Endothelial cell of umbilical vein (primary cell): ENCODE results near the gene SLC38A1. TPM values are rescaled to one million over a fixed set of nuclear protein-coding genes. Genes with fewer than 3 reads are reported as not detected.

Experiments
- BruUV-seq: library from RNA; stranded (reverse); fragments of 400-500 nt; replicated peaks from 2 replicates; lab custom pipeline; 2021; lab: Mats Ljungman, UMichigan
- CTCF ChIA-PET: fragments of 300-600, 350-600 bp; sonication (Branson Sonifier 250); formaldehyde crosslinking; loops from one replicate; lab custom pipeline; 2021; ENCODE audit warnings: antibody characterized with exemption, inconsistent platforms; lab: Charles Lee
- POLR2A ChIA-PET: fragments of 300-600, 350-600 bp; sonication (Branson Sonifier 250); formaldehyde crosslinking; loops from one replicate; lab custom pipeline; 2021; ENCODE audit warnings: antibody characterized with exemption, inconsistent platforms; lab: Charles Lee
- DNase-seq: peaks from one replicate; pipeline ENCODE4 v3.0.0-alpha.2; 2011; ENCODE audit warnings: low read depth, low spot score
- FAIRE-seq: peaks from 2 replicates; lab custom pipeline; 2011; peaks lifted over from hg19 to GRCh38; lab: Jason Lieb, UNC
- H2AFZ ChIP-seq: 2 replicates; pipeline ENCODE4 v1.6.0; 2012; ENCODE audit warnings: low read depth, low read length, control low read depth, inconsistent platforms
- H3K27ac ChIP-seq: 2 replicates; pipeline ENCODE4 v1.5.1; 2011; ENCODE audit warnings: low read depth, mild to moderate bottlenecking, control low read depth, low read length, moderate library complexity; ENCODE audit not compliant: insufficient read depth
- H3K27me3 ChIP-seq, 2 experiments: 2 replicates each; pipeline versions ENCODE4 v1.6.0 to v1.6.1; 2011; ENCODE audit warnings: low read length in 2 of 2, mixed read lengths in 1 of 2; ENCODE audit not compliant: control insufficient read depth in 2 of 2, insufficient read depth in 2 of 2
- H3K36me3 ChIP-seq, 2 experiments: 2 replicates in 1 of 2; 3 replicates in 1 of 2; pipeline ENCODE4 v1.5.1; 2011; ENCODE audit warnings: low read length in 2 of 2, mild to moderate bottlenecking in 1 of 2, moderate library complexity in 1 of 2; ENCODE audit not compliant: control insufficient read depth in 2 of 2, insufficient read depth in 2 of 2; ENCODE audit errors: extremely low read depth in 1 of 2
- H3K4me1 ChIP-seq: 3 replicates; pipeline ENCODE4 v1.5.1; 2011; ENCODE audit warnings: mild to moderate bottlenecking, low read length; ENCODE audit not compliant: control insufficient read depth, insufficient read depth; ENCODE audit errors: extremely low read depth
- H3K4me2 ChIP-seq: 2 replicates; pipeline ENCODE4 v1.6.1; 2011; ENCODE audit warnings: low read length, control low read depth, mixed read lengths; ENCODE audit not compliant: insufficient read depth
- H3K4me3 ChIP-seq, 3 experiments: fragments of 200-600 bp in 1 of 3; sonication (generic), shearing (Covaris generic) in 1 of 3; replicated peaks in 1 of 3; 2 replicates each; pipeline ENCODE4 v1.5.1; 2011 to 2016; ENCODE audit warnings: control low read depth in 3 of 3, low read length in 3 of 3, mild to moderate bottlenecking in 2 of 3, inconsistent platforms in 1 of 3, low read depth in 1 of 3, moderate library complexity in 1 of 3; ENCODE audit not compliant: insufficient read depth in 1 of 3
- H3K79me2 ChIP-seq: 2 replicates; pipeline ENCODE4 v1.6.0; 2012; ENCODE audit warnings: low read length, inconsistent platforms; ENCODE audit not compliant: control insufficient read depth, insufficient read depth
- H3K9ac ChIP-seq: replicated peaks from 2 replicates; pipeline ENCODE3; 2011; ENCODE audit warnings: low read length, control low read depth; ENCODE audit not compliant: insufficient read depth; ENCODE audit errors: extremely low read depth
- H3K9me1 ChIP-seq: replicated peaks from 3 replicates; pipeline ENCODE4 v1.6.0; 2011; ENCODE audit warnings: mild to moderate bottlenecking, low read length; ENCODE audit not compliant: control insufficient read depth, insufficient read depth; ENCODE audit errors: extremely low read depth
- H3K9me3 ChIP-seq: replicated peaks from 2 replicates; pipeline ENCODE4 v1.5.1; 2012; ENCODE audit warnings: low read length, inconsistent platforms; ENCODE audit not compliant: control insufficient read depth, insufficient read depth
- H4K20me1 ChIP-seq: replicated peaks from 2 replicates; pipeline ENCODE3; 2011; ENCODE audit warnings: mild to moderate bottlenecking, low read length; ENCODE audit not compliant: control insufficient read depth, insufficient read depth; ENCODE audit errors: extremely low read depth
- EZH2 ChIP-seq: IDR thresholded peaks from 2 replicates; pipeline ENCODE4 v1.6.1; 2012; ENCODE audit warnings: borderline replicate concordance, low read depth, mild to moderate bottlenecking, moderate library complexity, low read length, inconsistent platforms; ENCODE audit not compliant: severe bottlenecking
- FOS ChIP-seq: IDR thresholded peaks from 2 replicates; pipeline ENCODE4 v1.6.1; 2011; ENCODE audit warnings: mild to moderate bottlenecking, low read length, moderate library complexity, borderline replicate concordance; ENCODE audit not compliant: insufficient read depth
- GATA2 ChIP-seq: IDR thresholded peaks from 2 replicates; pipeline ENCODE4 v1.7.0; 2011; ENCODE audit warnings: low read depth, mild to moderate bottlenecking, moderate library complexity, mixed read lengths, low read length; ENCODE audit not compliant: insufficient read length, insufficient read depth
- JUN ChIP-seq: IDR thresholded peaks from 2 replicates; pipeline ENCODE4 v1.6.1; 2011; ENCODE audit warnings: borderline replicate concordance, low read depth; ENCODE audit not compliant: insufficient read length, insufficient read depth
- MYC ChIP-seq: IDR thresholded peaks from one replicate; pipeline ENCODE4 v1.6.1; 2011; ENCODE audit warnings: mild to moderate bottlenecking, low read depth, low read length
- POLR2A ChIP-seq: IDR thresholded peaks from 2 replicates; pipeline ENCODE4 v1.6.1; 2012; ENCODE audit warnings: low read depth, mild to moderate bottlenecking, control low read depth, low read length
- POLR2AphosphoS5 ChIP-seq: IDR thresholded peaks from 2 replicates; pipeline ENCODE4 v1.6.1; 2012; ENCODE audit warnings: low read depth, mild to moderate bottlenecking, control low read depth, low read length, moderate library complexity; ENCODE audit not compliant: insufficient read depth
- dilution Hi-C: fragments of 300-500 bp; cut with MboI; formaldehyde crosslinking; loops from one replicate; pipeline ENCODE4 v1.15.0; 2019; ENCODE audit warnings: low sequenced_read_pairs; ENCODE audit not compliant: extremely low pct_ligation_motif_present
- intact Hi-C: fragments of 100-400 bp; cut with micrococcal nuclease; formaldehyde crosslinking; loops from one replicate; pipeline ENCODE4 v1.10.0; 2022
- polyA plus RNA-seq, 4 experiments: library from polyadenylated mRNA; depleted of rRNA in 3 of 4; stranded (reverse) in 3 of 4; unstranded in 1 of 4; fragments of >200 nt; gene quantifications; 2 replicates each; pipeline versions ENCODE4 v1.2.1 to v1.2.3, GENCODE V29; 2011 to 2012; ENCODE audit warnings: missing spikeins in 1 of 4
- total RNA-seq: library from RNA; stranded (reverse); gene quantifications from 2 replicates; pipeline ENCODE4 v1.2.3, GENCODE V29; 2021
- TF ChIP-seq, protein P1 (sequence below): IDR thresholded peaks from 2 replicates; pipeline ENCODE4 v1.6.1; 2011; ENCODE audit not compliant: insufficient read depth, insufficient read length
- TF ChIP-seq, protein P2 (sequence below), 2 donors: IDR thresholded peaks; 1 replicate in 1 of 2; 2 replicates in 1 of 2; pipeline ENCODE4 v1.5.1; 2011; ENCODE audit warnings: low read length in 2 of 2, mild to moderate bottlenecking in 2 of 2, moderate library complexity in 2 of 2, control low read depth in 1 of 2, inconsistent platforms in 1 of 2, low read depth in 1 of 2; ENCODE audit not compliant: insufficient read depth in 1 of 2; ENCODE audit errors: extremely low read depth in 1 of 2

SLC38A1 gene
- total and polyA plus RNA-seq, 2 donors (not counting 3 experiments of a cell fraction or from before 2014, with no cell fraction given) = 23.6 to 86.4 TPM

DNA sequence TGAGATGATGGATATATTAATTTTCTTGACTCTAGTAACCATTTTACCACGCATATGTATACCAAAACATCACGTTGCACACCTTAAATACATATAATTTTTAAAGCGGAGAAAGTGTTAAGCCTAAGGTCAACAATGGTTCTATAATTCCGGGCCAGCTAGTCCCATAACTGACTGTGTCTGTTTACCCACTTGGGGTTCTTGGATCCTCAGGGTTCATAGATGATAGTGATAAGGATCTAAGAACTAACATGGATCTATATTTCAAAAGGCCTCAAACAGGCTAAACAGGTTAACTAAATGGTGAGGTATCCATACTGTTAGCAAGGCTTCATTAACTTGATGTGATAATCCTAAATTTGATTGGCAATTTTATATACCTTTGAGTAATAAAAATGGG is 9.8 kb downstream of the SLC38A1 start:
- no peak for TF ChIP-seq POLR2A
- no peak for TF ChIP-seq FOS
- no peak for TF ChIP-seq POLR2AphosphoS5
- TF ChIP-seq GATA2 = no peak
- TF ChIP-seq MYC = no peak
- no peak for TF ChIP-seq JUN
- TF ChIP-seq, protein P1, sequence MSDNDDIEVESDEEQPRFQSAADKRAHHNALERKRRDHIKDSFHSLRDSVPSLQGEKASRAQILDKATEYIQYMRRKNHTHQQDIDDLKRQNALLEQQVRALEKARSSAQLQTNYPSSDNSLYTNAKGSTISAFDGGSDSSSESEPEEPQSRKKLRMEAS = no peak
- TF ChIP-seq EZH2 = no peak
- TF ChIP-seq, protein P2, sequence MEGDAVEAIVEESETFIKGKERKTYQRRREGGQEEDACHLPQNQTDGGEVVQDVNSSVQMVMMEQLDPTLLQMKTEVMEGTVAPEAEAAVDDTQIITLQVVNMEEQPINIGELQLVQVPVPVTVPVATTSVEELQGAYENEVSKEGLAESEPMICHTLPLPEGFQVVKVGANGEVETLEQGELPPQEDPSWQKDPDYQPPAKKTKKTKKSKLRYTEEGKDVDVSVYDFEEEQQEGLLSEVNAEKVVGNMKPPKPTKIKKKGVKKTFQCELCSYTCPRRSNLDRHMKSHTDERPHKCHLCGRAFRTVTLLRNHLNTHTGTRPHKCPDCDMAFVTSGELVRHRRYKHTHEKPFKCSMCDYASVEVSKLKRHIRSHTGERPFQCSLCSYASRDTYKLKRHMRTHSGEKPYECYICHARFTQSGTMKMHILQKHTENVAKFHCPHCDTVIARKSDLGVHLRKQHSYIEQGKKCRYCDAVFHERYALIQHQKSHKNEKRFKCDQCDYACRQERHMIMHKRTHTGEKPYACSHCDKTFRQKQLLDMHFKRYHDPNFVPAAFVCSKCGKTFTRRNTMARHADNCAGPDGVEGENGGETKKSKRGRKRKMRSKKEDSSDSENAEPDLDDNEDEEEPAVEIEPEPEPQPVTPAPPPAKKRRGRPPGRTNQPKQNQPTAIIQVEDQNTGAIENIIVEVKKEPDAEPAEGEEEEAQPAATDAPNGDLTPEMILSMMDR (IDR thresholded peaks at IDR 0.05; ENCODE audit: extremely low read depth in 1 of 2, insufficient read depth in 1 of 2, low read depth in 1 of 2, low read length in 2 of 2) = no peak
- H2AFZ ChIP-seq = no peak overlapping the region
- H3K27ac ChIP-seq = no peak overlapping the region
- H3K4me1 ChIP-seq = no peaks in the 10 kb centered on the region
- FAIRE-seq (no peak), DNase-seq (no peak)
- ChIA-PET POLR2A (no interaction called here), CTCF (no interaction called here)
- H3K36me3 ChIP-seq = no peaks in the 10 kb centered on the region
- H3K4me2 ChIP-seq = no peak overlapping the region
- dilution Hi-C loops (no loop called here), intact Hi-C loops (no loop called here)
- H3K9me1 ChIP-seq = no peaks in the 10 kb centered on the region
- peaks cover 2% of the 10 kb centered on the region for H4K20me1 ChIP-seq
- no peak overlapping the region for H3K4me3 ChIP-seq
- no TSS peak for BruUV-seq
- no peaks in the 10 kb centered on the region for H3K27me3 ChIP-seq
- H3K9me3 ChIP-seq = no peaks in the 10 kb centered on the region
- peaks cover 98% of the 10 kb centered on the region for H3K79me2 ChIP-seq
- no peak overlapping the region for H3K9ac ChIP-seq
